H1 (cell line): Measurements from ENCODE around the gene YEATS2. TPM values are rescaled to one million over a fixed set of nuclear protein-coding genes. Genes with fewer than 3 reads are reported as not detected.

ENCODE experiments used
- CTCF ChIA-PET: fragments of 300-600 bp; sonication (Branson Sonifier 250); formaldehyde crosslinking; loops from one replicate; lab custom pipeline; 2021; ENCODE audit not compliant: partially characterized antibody; lab: Charles Lee
- POLR2A ChIA-PET: fragments of 300-600 bp; sonication (Branson Sonifier 250); formaldehyde crosslinking; loops from one replicate; lab custom pipeline; 2021; ENCODE audit warnings: inconsistent platforms; ENCODE audit not compliant: partially characterized antibody; lab: Charles Lee
- DNase-seq, 2 experiments: peaks; one replicate each; pipeline versions ENCODE4 v3.0.0 to v3.0.0-alpha.2; 2010 to 2022; ENCODE audit warnings: low spot score in 2 of 2, low read depth in 1 of 2, mixed read lengths in 1 of 2
- FAIRE-seq: peaks from 2 replicates; lab custom pipeline; 2011; peaks lifted over from hg19 to GRCh38; lab: Jason Lieb, UNC
- H2AFZ ChIP-seq: 2 replicates; pipeline ENCODE4 v1.8.1; 2012; ENCODE audit warnings: low read length, inconsistent platforms
- H2AK5ac ChIP-seq: 2 replicates; pipeline ENCODE4 v1.6.1; 2013; ENCODE audit warnings: low read depth, low read length
- H2BK120ac ChIP-seq: replicated peaks from 2 replicates; pipeline ENCODE3; 2013; ENCODE audit warnings: low read depth, low read length, inconsistent platforms
- H2BK12ac ChIP-seq: 2 replicates; pipeline ENCODE4 v1.6.1; 2013; ENCODE audit warnings: low read depth, low read length
- H2BK15ac ChIP-seq: 2 replicates; pipeline ENCODE4 v1.6.1; 2013; ENCODE audit warnings: low read length
- H2BK20ac ChIP-seq: 2 replicates; pipeline ENCODE4 v1.6.1; 2013; ENCODE audit warnings: low read length
- H2BK5ac ChIP-seq: 2 replicates; pipeline ENCODE4 v1.6.1; 2013; ENCODE audit warnings: low read depth, low read length
- H3K14ac ChIP-seq: 2 replicates; pipeline ENCODE4 v1.6.1; 2013; ENCODE audit warnings: inconsistent platforms; ENCODE audit not compliant: insufficient read length
- H3K18ac ChIP-seq: 2 replicates; pipeline ENCODE4 v1.6.1; 2013; ENCODE audit warnings: low read length; ENCODE audit errors: extremely low read depth
- H3K23ac ChIP-seq: 2 replicates; pipeline ENCODE4 v1.6.1; 2013; ENCODE audit warnings: inconsistent platforms; ENCODE audit not compliant: insufficient read length
- H3K23me2 ChIP-seq: 2 replicates; pipeline ENCODE4 v1.6.1; 2013; ENCODE audit warnings: low read depth, low read length
- H3K27ac ChIP-seq: 2 replicates; pipeline ENCODE4 v1.6.1; 2011; ENCODE audit warnings: low read depth, low read length, inconsistent platforms
- H3K27me3 ChIP-seq, 4 experiments: replicated peaks in 1 of 4; 1 replicate in 1 of 4; 2 replicates in 3 of 4; pipeline versions ENCODE4 v1.6.1 to v1.8.1; 2011 to 2013; ENCODE audit warnings: low read length in 3 of 4, mild to moderate bottlenecking in 3 of 4, inconsistent platforms in 2 of 4, mixed read lengths in 2 of 4, moderate library complexity in 1 of 4; ENCODE audit not compliant: control insufficient read depth in 3 of 4, insufficient read depth in 3 of 4; ENCODE audit errors: extremely low read depth in 1 of 4
- H3K36me3 ChIP-seq, 4 experiments: 2 replicates each; pipeline versions ENCODE4 v1.6.1 to v1.8.1; 2011 to 2013; ENCODE audit warnings: mild to moderate bottlenecking in 4 of 4, low read length in 3 of 4, moderate library complexity in 2 of 4, control low read depth in 1 of 4, inconsistent platforms in 1 of 4; ENCODE audit not compliant: insufficient read depth in 4 of 4, control insufficient read depth in 2 of 4
- H3K4ac ChIP-seq: replicated peaks from 2 replicates; pipeline ENCODE3; 2013; ENCODE audit warnings: low read length, low read depth, mixed read lengths, inconsistent platforms; ENCODE audit not compliant: insufficient read length
- H3K4me1 ChIP-seq, 4 experiments: replicated peaks in 1 of 4; 1 replicate in 1 of 4; 2 replicates in 3 of 4; pipeline versions ENCODE4 v1.6.1 to v1.8.1; 2011 to 2013; ENCODE audit warnings: low read length in 3 of 4, inconsistent platforms in 2 of 4, mixed read lengths in 1 of 4; ENCODE audit not compliant: insufficient read depth in 4 of 4, control insufficient read depth in 3 of 4
- H3K4me2 ChIP-seq, 2 experiments: 2 replicates each; pipeline versions ENCODE4 v1.6.1 to v1.8.1; 2011 to 2013; ENCODE audit warnings: low read depth in 2 of 2, low read length in 2 of 2, control low read depth in 1 of 2, inconsistent platforms in 1 of 2, mild to moderate bottlenecking in 1 of 2; ENCODE audit not compliant: insufficient read depth in 1 of 2
- H3K4me3 ChIP-seq, 4 experiments: fragments of 200-600, 300-600 bp in 1 of 4; sonication (generic), shearing (Covaris generic), sonication (Bioruptor Twin) in 1 of 4; 2 replicates each; pipeline versions ENCODE4 v1.5.1 to v1.8.1; 2011 to 2016; ENCODE audit warnings: low read length in 4 of 4, low read depth in 3 of 4, control low read depth in 2 of 4, inconsistent platforms in 2 of 4, mild to moderate bottlenecking in 2 of 4, mixed read lengths in 1 of 4, moderate library complexity in 1 of 4; ENCODE audit not compliant: insufficient read depth in 2 of 4; ENCODE audit errors: extremely low read depth in 1 of 4
- H3K56ac ChIP-seq: replicated peaks from 2 replicates; pipeline ENCODE3; 2013; ENCODE audit warnings: low read depth, mild to moderate bottlenecking, mixed read lengths, low read length, inconsistent platforms; ENCODE audit not compliant: insufficient read length
- H3K79me1 ChIP-seq: 2 replicates; pipeline ENCODE4 v1.6.1; 2013; ENCODE audit warnings: low read depth, low read length, control low read depth
- H3K79me2 ChIP-seq, 2 experiments: 2 replicates each; pipeline versions ENCODE4 v1.6.1 to v1.8.1; 2012 to 2013; ENCODE audit warnings: low read length in 2 of 2, mild to moderate bottlenecking in 2 of 2, inconsistent platforms in 1 of 2; ENCODE audit not compliant: insufficient read depth in 2 of 2, control insufficient read depth in 1 of 2
- H3K9ac ChIP-seq, 4 experiments: replicated peaks in 1 of 4; 1 replicate in 1 of 4; 2 replicates in 3 of 4; pipeline versions ENCODE4 v1.6.1 to v1.8.1; 2011 to 2013; ENCODE audit warnings: low read depth in 3 of 4, low read length in 3 of 4, control low read depth in 2 of 4, mild to moderate bottlenecking in 2 of 4, moderate library complexity in 2 of 4, inconsistent platforms in 1 of 4; ENCODE audit errors: extremely low read depth in 1 of 4
- H3K9me3 ChIP-seq, 2 experiments: 2 replicates each; pipeline versions ENCODE4 v1.6.1 to v1.8.1; 2012 to 2013; ENCODE audit warnings: mild to moderate bottlenecking in 2 of 2, moderate library complexity in 2 of 2, control low read depth in 1 of 2, inconsistent platforms in 1 of 2, low read depth in 1 of 2, low read length in 1 of 2, mixed read lengths in 1 of 2; ENCODE audit not compliant: insufficient read depth in 2 of 2
- H4K20me1 ChIP-seq, 2 experiments: replicated peaks in 1 of 2; 2 replicates each; pipeline versions ENCODE3 to v1.8.1; 2011 to 2013; ENCODE audit warnings: inconsistent platforms in 2 of 2, low read length in 2 of 2, mild to moderate bottlenecking in 1 of 2; ENCODE audit not compliant: insufficient read depth in 2 of 2, control insufficient read depth in 1 of 2
- H4K5ac ChIP-seq: 2 replicates; pipeline ENCODE4 v1.6.1; 2013; ENCODE audit warnings: low read length, low read depth, mixed read lengths, inconsistent platforms; ENCODE audit not compliant: insufficient read length
- H4K8ac ChIP-seq: 2 replicates; pipeline ENCODE4 v1.8.0; 2013; ENCODE audit warnings: mild to moderate bottlenecking, moderate library complexity, low read length, inconsistent platforms; ENCODE audit not compliant: insufficient read depth; ENCODE audit errors: extremely low read depth
- H4K91ac ChIP-seq: replicated peaks from 2 replicates; pipeline ENCODE3; 2013; ENCODE audit warnings: low read length, mixed read lengths, inconsistent platforms; ENCODE audit not compliant: insufficient read length
- BRCA1 ChIP-seq: IDR thresholded peaks from 2 replicates; pipeline ENCODE4 v1.6.1; 2012; ENCODE audit warnings: low read depth, low read length, improper control_type of control experiment
- CHD2 ChIP-seq: IDR thresholded peaks from 2 replicates; pipeline ENCODE4 v1.6.1; 2012; ENCODE audit warnings: low read length, improper control_type of control experiment
- CTBP2 ChIP-seq: IDR thresholded peaks from 2 replicates; pipeline ENCODE4 v1.7.0; 2011; ENCODE audit warnings: borderline replicate concordance, mild to moderate bottlenecking, moderate library complexity, mixed read lengths, low read length; ENCODE audit not compliant: insufficient read depth, insufficient read length
- EGR1 ChIP-seq: IDR thresholded peaks from 2 replicates; pipeline ENCODE4 v1.6.1; 2011; ENCODE audit warnings: low read depth, low read length, borderline replicate concordance
- KDM4A ChIP-seq: IDR thresholded peaks from one replicate; pipeline ENCODE4 v1.7.1; 2012; ENCODE audit warnings: low read depth, mild to moderate bottlenecking, moderate library complexity, low read length, inconsistent platforms; ENCODE audit not compliant: severe bottlenecking
- MAFK ChIP-seq: IDR thresholded peaks from 2 replicates; pipeline ENCODE4 v1.6.1; 2012; ENCODE audit warnings: low read depth, mild to moderate bottlenecking, improper control_type of control experiment, low read length
- POLR2AphosphoS5 ChIP-seq: IDR thresholded peaks from 2 replicates; pipeline ENCODE4 v1.6.1; 2011; ENCODE audit warnings: low read depth, low read length
- RBBP5 ChIP-seq: IDR thresholded peaks from 2 replicates; pipeline ENCODE4 v1.7.1; 2012; ENCODE audit warnings: low read depth, mild to moderate bottlenecking, inconsistent platforms, low read length, moderate library complexity, borderline replicate concordance
- SIRT6 ChIP-seq: IDR thresholded peaks from one replicate; pipeline ENCODE4 v1.7.1; 2012; ENCODE audit warnings: low read length, inconsistent platforms
- SP1 ChIP-seq: IDR thresholded peaks from 2 replicates; pipeline ENCODE4 v1.6.1; 2011; ENCODE audit warnings: low read depth, low read length
- SP4 ChIP-seq: IDR thresholded peaks from 2 replicates; pipeline ENCODE4 v1.6.1; 2012; ENCODE audit warnings: low read length, inconsistent platforms
- SRF ChIP-seq: IDR thresholded peaks from 2 replicates; pipeline ENCODE4 v1.6.1; 2011; ENCODE audit warnings: mild to moderate bottlenecking, low read depth, low read length, moderate library complexity
- TBP ChIP-seq: IDR thresholded peaks from 2 replicates; pipeline ENCODE4 v1.6.1; 2011; ENCODE audit warnings: low read depth, low read length, improper control_type of control experiment
- polyA plus RNA-seq, 7 experiments: library from polyadenylated mRNA; depleted of rRNA in 3 of 7; stranded (reverse) in 5 of 7; unstranded in 2 of 7; fragments of >200 nt in 5 of 7; fragments of 200-250 nt in 2 of 7; gene quantifications; 1 replicate in 5 of 7; 2 replicates in 1 of 7; 4 replicates in 1 of 7; pipeline versions ENCODE4 v1.2.1 to v1.2.3, GENCODE V29; 2011 to 2013; ENCODE audit warnings: missing spikeins in 2 of 7, mixed read lengths in 2 of 7
- total RNA-seq: library from RNA; stranded (reverse); fragmentation: NEBNext Ultra II Directional; extraction: Animal tissue kit (Norgen Biotek cat#: 25700); gene quantifications from 2 replicates; pipeline ENCODE4 v1.2.1, GENCODE V29; 2021
- TF ChIP-seq, protein P1 (sequence below): IDR thresholded peaks from 2 replicates; pipeline ENCODE4 v1.6.1; 2012; ENCODE audit warnings: inconsistent platforms

YEATS2 gene
- total and polyA plus RNA-seq, 2 of the 8 experiments (the other 6 are each of a cell fraction or from before 2014, with no cell fraction given) = 35.3 to 53.7 TPM

DNA sequence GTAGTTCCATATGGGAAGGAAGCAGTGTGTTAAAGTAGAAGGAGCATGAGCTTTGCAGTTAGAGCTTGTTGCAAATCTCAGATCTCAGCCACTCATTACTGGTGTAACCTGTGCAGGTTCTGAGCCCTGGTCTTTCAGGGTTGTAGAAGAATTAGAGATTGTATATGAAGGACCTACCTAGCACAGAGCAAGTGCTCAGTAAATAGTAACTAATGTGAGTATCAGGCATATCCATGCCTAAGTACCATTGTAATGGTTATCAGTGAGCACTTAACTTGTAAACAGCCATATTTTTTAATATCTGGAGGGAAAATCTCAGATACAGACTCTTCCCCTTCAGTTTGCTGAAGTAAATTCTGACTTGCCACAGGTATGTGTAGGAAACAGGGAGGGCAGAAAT is 68.5 kb downstream of the YEATS2 start:
- DNase-seq (no peak), FAIRE-seq (no peak)
- no peak overlapping the region for H3K4me2 ChIP-seq
- H2AFZ ChIP-seq = no peak overlapping the region
- H3K23me2 ChIP-seq = no peaks in the 10 kb centered on the region
- H3K4ac ChIP-seq = no peak overlapping the region
- no peaks in the 10 kb centered on the region for H3K9me3 ChIP-seq
- no peak overlapping the region for H2BK12ac ChIP-seq
- H4K8ac ChIP-seq = no peak overlapping the region
- H4K91ac ChIP-seq = no peak overlapping the region
- no peaks in the 10 kb centered on the region for H3K79me2 ChIP-seq
- H3K4me3 ChIP-seq = no peak overlapping the region
- peaks cover 14 to 42% (median 28%) of the 10 kb centered on the region in 4 experiments for H3K36me3 ChIP-seq
- no peaks in the 10 kb centered on the region for H3K79me1 ChIP-seq
- no peak overlapping the region for H3K9ac ChIP-seq
- no peak overlapping the region for H2BK20ac ChIP-seq
- H3K56ac ChIP-seq = no peak overlapping the region
- H4K20me1 ChIP-seq = peaks cover 0 to 9% of the 10 kb centered on the region in 2 experiments
- POLR2A ChIA-PET = interaction anchor here (0.6 to 1.1 kb wide), 2 partner anchors 174 to 609 kb away, joined by 3 to 4 read pairs; no protein-coding TSS in a partner anchor
- H3K4me1 ChIP-seq = no peaks in the 10 kb centered on the region
- CTCF ChIA-PET = interaction anchor here (1.2 to 5.0 kb wide), 5 partner anchors 13 to 367 kb away, joined by 3 to 26 read pairs (median 5); no protein-coding TSS in a partner anchor
- no peaks in the 10 kb centered on the region for H3K27me3 ChIP-seq
- no peak overlapping the region for H3K23ac ChIP-seq
- no peak overlapping the region for H2BK5ac ChIP-seq
- H3K14ac ChIP-seq = no peak overlapping the region
- H2BK15ac ChIP-seq = no peak overlapping the region
- H2BK120ac ChIP-seq = no peak overlapping the region
- no peak overlapping the region for H3K18ac ChIP-seq
- H3K27ac ChIP-seq = no peak overlapping the region
- H2AK5ac ChIP-seq = no peak overlapping the region
- H4K5ac ChIP-seq = no peak overlapping the region
- TF ChIP-seq BRCA1 (no peak), EGR1 (no peak), SP4 (no peak), CHD2 (no peak), CTBP2 (no peak), TBP (no peak), SIRT6 (no peak), RBBP5 (no peak), POLR2AphosphoS5 (no peak), SRF (no peak), SP1 (no peak), KDM4A (no peak), MAFK (no peak)
- TF ChIP-seq, protein P1, sequence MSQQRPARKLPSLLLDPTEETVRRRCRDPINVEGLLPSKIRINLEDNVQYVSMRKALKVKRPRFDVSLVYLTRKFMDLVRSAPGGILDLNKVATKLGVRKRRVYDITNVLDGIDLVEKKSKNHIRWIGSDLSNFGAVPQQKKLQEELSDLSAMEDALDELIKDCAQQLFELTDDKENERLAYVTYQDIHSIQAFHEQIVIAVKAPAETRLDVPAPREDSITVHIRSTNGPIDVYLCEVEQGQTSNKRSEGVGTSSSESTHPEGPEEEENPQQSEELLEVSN = no peak
